Measurements from ENCODE around the gene RFTN1.

- TF ChIP-seq EZH2phosphoT487 (IDR thresholded peaks at IDR 0.05; ENCODE audit: borderline replicate concordance, low read depth, low read length), result no peak
- TF ChIP-seq, protein P1, sequence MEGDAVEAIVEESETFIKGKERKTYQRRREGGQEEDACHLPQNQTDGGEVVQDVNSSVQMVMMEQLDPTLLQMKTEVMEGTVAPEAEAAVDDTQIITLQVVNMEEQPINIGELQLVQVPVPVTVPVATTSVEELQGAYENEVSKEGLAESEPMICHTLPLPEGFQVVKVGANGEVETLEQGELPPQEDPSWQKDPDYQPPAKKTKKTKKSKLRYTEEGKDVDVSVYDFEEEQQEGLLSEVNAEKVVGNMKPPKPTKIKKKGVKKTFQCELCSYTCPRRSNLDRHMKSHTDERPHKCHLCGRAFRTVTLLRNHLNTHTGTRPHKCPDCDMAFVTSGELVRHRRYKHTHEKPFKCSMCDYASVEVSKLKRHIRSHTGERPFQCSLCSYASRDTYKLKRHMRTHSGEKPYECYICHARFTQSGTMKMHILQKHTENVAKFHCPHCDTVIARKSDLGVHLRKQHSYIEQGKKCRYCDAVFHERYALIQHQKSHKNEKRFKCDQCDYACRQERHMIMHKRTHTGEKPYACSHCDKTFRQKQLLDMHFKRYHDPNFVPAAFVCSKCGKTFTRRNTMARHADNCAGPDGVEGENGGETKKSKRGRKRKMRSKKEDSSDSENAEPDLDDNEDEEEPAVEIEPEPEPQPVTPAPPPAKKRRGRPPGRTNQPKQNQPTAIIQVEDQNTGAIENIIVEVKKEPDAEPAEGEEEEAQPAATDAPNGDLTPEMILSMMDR (conservative IDR thresholded peaks at IDR 0.05; ENCODE audit: low read length), result no peak
These were observed 157.7 kb downstream of the RFTN1 start for GRCh38 chr3:16355828-16356227.

All from OCI-LY7 (cell line).